Keratinocyte (primary cell): ENCODE measurements around the gene KRTAP4-6.

Experiments
- CTCF ChIP-seq, 3 experiments: IDR thresholded peaks in 1 of 3; conservative IDR thresholded peaks in 1 of 3; optimal IDR thresholded peaks in 1 of 3; 2 replicates in 2 of 3; 3 replicates in 1 of 3; pipeline versions ENCODE3 to v1.5.1; 2011; ENCODE audit warnings: low read length in 3 of 3, mild to moderate bottlenecking in 3 of 3, moderate library complexity in 2 of 3, control low read depth in 1 of 3, inconsistent platforms in 1 of 3; ENCODE audit not compliant: insufficient read depth in 2 of 3; ENCODE audit errors: extremely low read depth in 1 of 3
- EZH2 ChIP-seq: IDR thresholded peaks from one replicate; pipeline ENCODE4 v1.6.1; 2012; ENCODE audit warnings: inconsistent platforms, mild to moderate bottlenecking, low read length, moderate library complexity

DNA sequence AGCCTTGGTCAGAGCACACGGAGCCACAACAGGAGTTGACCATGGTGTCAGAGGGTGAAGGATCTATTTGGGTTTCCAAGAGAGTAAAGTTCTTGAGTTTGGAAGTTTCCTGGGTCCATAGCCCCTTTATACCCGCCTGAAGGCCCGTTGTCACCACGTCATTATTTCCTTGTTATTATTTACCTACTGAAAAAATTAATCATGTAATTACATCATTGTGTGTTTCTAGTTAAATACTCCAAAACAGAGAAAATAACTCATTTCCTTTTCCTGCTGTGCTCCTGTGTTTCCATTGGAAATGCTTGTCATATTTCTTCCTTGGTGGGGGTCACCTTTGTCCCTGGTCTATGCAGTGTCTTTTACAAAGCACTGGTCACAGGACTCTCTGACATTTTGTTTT lies 42.3 kb downstream of the KRTAP4-6 start, which contains the start of gene KRTAP4-8:
- TF ChIP-seq CTCF (optimal IDR thresholded peaks at IDR 0.05 in 1 of 3, IDR thresholded peaks at IDR 0.05 in 1 of 3, conservative IDR thresholded peaks at IDR 0.05 in 1 of 3; ENCODE audit: extremely low read depth in 1 of 3, insufficient read depth in 2 of 3, low read length in 3 of 3) (no peak), EZH2 (no peak)
